Peyer's patch (tissue), 4 donors: ENCODE results near the gene AHI1.

ENCODE experiments used
- CTCF ChIP-seq, 6 experiments: fragments of 450-650 bp in 4 of 6; fragments of 200-600 bp in 2 of 6; sonication (generic) in 1 of 6; IDR thresholded peaks; one replicate each; pipeline ENCODE4 v1.5.1; 2017 to 2019; ENCODE audit warnings: antibody characterized with exemption in 6 of 6, mild to moderate bottlenecking in 3 of 6, moderate library complexity in 1 of 6
- POLR2A ChIP-seq, 2 donors: fragments of 450-650 bp; IDR thresholded peaks; one replicate each; pipeline ENCODE4 v1.5.1; 2017; ENCODE audit warnings: antibody characterized with exemption in 2 of 2, mild to moderate bottlenecking in 2 of 2, moderate library complexity in 2 of 2

- TF ChIP-seq CTCF (IDR thresholded peaks at IDR 0.05) = no peak
- no peak for TF ChIP-seq POLR2A (IDR thresholded peaks at IDR 0.05)
Observed at GRCh38 chr6:135268263-135268662, 229.3 kb downstream of the AHI1 start.
